RPMI8226 (cell line): ENCODE measurements around the gene ZBTB45.

Experiments
- DNase-seq: peaks from one replicate; pipeline ENCODE4 v3.0.0-alpha.2; 2015

ZBTB45 gene

GRCh38 chr19:58538257-58539168 lies 18.9 kb upstream of the ZBTB45 start:
- DNase-seq = peak; percentile 51

GRCh38 chr19:58536852-58537798 lies 17.5 kb upstream of the ZBTB45 start:
- DNase-seq = no peak

- DNase-seq = no peak
Observed at GRCh38 chr19:58535857-58536256, 16.2 kb upstream of the ZBTB45 start.

- no peak for DNase-seq
Observed at GRCh38 chr19:58531034-58531840, 11.6 kb upstream of the ZBTB45 start.

GRCh38 chr19:58529405-58529804 lies 9.8 kb upstream of the ZBTB45 start:
- DNase-seq = no peak

- DNase-seq = no peak
Observed at GRCh38 chr19:58522709-58523108, 3.1 kb upstream of the ZBTB45 start.

- DNase-seq = no peak
Observed at GRCh38 chr19:58521651-58522050, 2.0 kb upstream of the ZBTB45 start.

GRCh38 chr19:58520257-58520599 lies 618 bp upstream of the ZBTB45 start:
- no peak for DNase-seq

GRCh38 chr19:58519087-58519354 lies 589 bp downstream of the ZBTB45 start:
- DNase-seq = peak; percentile 83

- no peak for DNase-seq
Observed at GRCh38 chr19:58518256-58519086, 1.1 kb downstream of the ZBTB45 start.

GRCh38 chr19:58516964-58517833 lies 2.4 kb downstream of the ZBTB45 start:
- DNase-seq = no peak

- DNase-seq = no peak
Observed at GRCh38 chr19:58516246-58516836, 3.3 kb downstream of the ZBTB45 start.

GRCh38 chr19:58515259-58515658 lies 4.4 kb downstream of the ZBTB45 start:
- no peak for DNase-seq

- DNase-seq = no peak
Observed at GRCh38 chr19:58514564-58515022, 5.0 kb downstream of the ZBTB45 start.

GRCh38 chr19:58513694-58514563 lies 5.7 kb downstream of the ZBTB45 start:
- peak; percentile 87 for DNase-seq

GRCh38 chr19:58513213-58513693 lies 6.4 kb downstream of the ZBTB45 start:
- DNase-seq = no peak

- no peak for DNase-seq
Observed at GRCh38 chr19:58511353-58512208, 8.0 kb downstream of the ZBTB45 start, which contains the start of gene SLC27A5. Gene SLC27A5, minus strand, starts transcription at chr19:58511992. Its CDS starts 37 bp downstream, at chr19:58511955.
